Measurements from ENCODE around the gene PLXNB1.

PLXNB1 gene

DNA sequence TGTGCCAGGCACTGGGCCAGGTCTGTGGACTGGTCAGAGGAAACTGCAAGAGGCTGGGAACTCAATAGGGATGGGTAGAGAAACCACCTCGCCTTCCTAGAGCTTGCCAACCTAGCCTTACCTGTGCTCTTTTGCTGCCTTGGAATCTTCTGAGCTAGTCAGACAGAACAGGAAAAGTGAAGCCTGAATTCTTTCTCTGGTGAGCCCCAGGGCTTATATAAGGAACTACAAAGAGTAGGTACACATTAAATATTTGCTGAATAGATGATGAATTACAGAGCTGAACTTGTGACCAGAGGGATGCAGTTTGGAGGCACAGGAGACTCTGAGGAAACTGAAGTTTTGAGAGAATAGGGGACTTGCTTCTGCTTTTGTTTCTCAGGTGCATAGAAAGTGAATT is 73.5 kb downstream of the PLXNB1 start:
- no peak for DNase-seq

DNA sequence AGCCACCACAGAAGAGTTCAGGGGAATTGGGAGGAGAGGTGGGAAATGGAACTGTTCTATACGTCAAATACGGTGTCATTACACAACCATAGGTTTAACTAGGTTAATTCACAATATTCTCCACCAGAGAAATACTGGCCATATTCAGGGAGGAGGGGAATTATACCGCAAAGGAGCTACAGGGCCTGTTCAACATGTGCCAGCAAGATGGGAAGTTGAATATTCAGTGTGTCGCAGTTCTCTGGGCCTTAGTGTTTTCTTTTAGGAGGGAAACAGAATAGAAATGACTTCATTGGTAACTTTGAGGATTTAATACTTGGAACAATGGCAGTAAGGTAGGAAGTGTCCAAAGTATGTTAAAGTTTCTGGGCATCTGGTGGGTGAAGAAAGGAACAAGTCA is 75.9 kb downstream of the PLXNB1 start:
- no peak for DNase-seq

Data from activated naive CD4-positive, alpha-beta T cell (primary cell).